Globus pallidus (tissue), 1 donor: ENCODE data around the gene INPP5E.

Source experiments
- DNase-seq: peaks from one replicate; pipeline ENCODE4 v3.0.0-alpha.2; 2015; ENCODE audit warnings: low spot score

The INPP5E gene

GRCh38 chr9:136473354-136473721 lies 33.7 kb upstream of the INPP5E start:
- DNase-seq, result no peak

GRCh38 chr9:136472640-136473353 lies 33.2 kb upstream of the INPP5E start:
- no peak for DNase-seq

GRCh38 chr9:136471802-136472487 lies 32.3 kb upstream of the INPP5E start:
- no peak for DNase-seq

GRCh38 chr9:136470792-136471469 lies 31.3 kb upstream of the INPP5E start:
- no peak for DNase-seq

GRCh38 chr9:136470356-136470755 lies 30.7 kb upstream of the INPP5E start:
- no peak for DNase-seq

GRCh38 chr9:136467766-136468165 lies 28.1 kb upstream of the INPP5E start:
- no peak for DNase-seq

GRCh38 chr9:136466155-136466541 lies 26.5 kb upstream of the INPP5E start:
- no peak for DNase-seq

- no peak for DNase-seq
These were observed 26.0 kb upstream of the INPP5E start for GRCh38 chr9:136465500-136466154.

- no peak for DNase-seq
These were observed 24.6 kb upstream of the INPP5E start for GRCh38 chr9:136464241-136464640.

- DNase-seq, result no peak
These were observed 23.9 kb upstream of the INPP5E start for GRCh38 chr9:136463578-136463977.

- DNase-seq, result no peak
These were observed 23.0 kb upstream of the INPP5E start for GRCh38 chr9:136462664-136463063.

- DNase-seq, result no peak
These were observed 21.2 kb upstream of the INPP5E start for GRCh38 chr9:136460772-136461325.

- no peak for DNase-seq
These were observed 19.8 kb upstream of the INPP5E start for GRCh38 chr9:136459425-136459824.

GRCh38 chr9:136457326-136457725 lies 17.7 kb upstream of the INPP5E start:
- DNase-seq, result no peak

GRCh38 chr9:136456258-136456657 lies 16.6 kb upstream of the INPP5E start:
- no peak for DNase-seq

GRCh38 chr9:136455043-136456002 lies 15.7 kb upstream of the INPP5E start:
- no peak for DNase-seq

GRCh38 chr9:136454026-136454796 lies 14.6 kb upstream of the INPP5E start:
- no peak for DNase-seq

- DNase-seq, result no peak
These were observed 13.7 kb upstream of the INPP5E start for GRCh38 chr9:136453326-136453725.

- DNase-seq, result no peak
These were observed 11.7 kb upstream of the INPP5E start for GRCh38 chr9:136451221-136451877.

GRCh38 chr9:136448655-136449054 lies 9.0 kb upstream of the INPP5E start:
- no peak for DNase-seq
